GM19438 (cell line): ENCODE data around the gene IFI27.

ENCODE experiments used
- ATAC-seq: cut with Tn5 transposase; IDR thresholded peaks from one replicate; pipeline ENCODE4 v1.9.1; 2021; ENCODE audit warnings: low read depth; ENCODE audit not compliant: unreplicated experiment

IFI27 gene

GRCh38 chr14:94123868-94124267 lies 13.3 kb downstream of the IFI27 start:
- no peak for ATAC-seq

- no peak for ATAC-seq
These were observed 14.2 kb downstream of the IFI27 start for GRCh38 chr14:94124582-94125377.

- ATAC-seq = no peak
These were observed 15.3 kb downstream of the IFI27 start for GRCh38 chr14:94125659-94126418.

- ATAC-seq = no peak
These were observed 15.8 kb downstream of the IFI27 start for GRCh38 chr14:94126419-94126677.

GRCh38 chr14:94126800-94127199 lies 16.3 kb downstream of the IFI27 start:
- no peak for ATAC-seq

GRCh38 chr14:94127330-94127729 lies 16.8 kb downstream of the IFI27 start:
- no peak for ATAC-seq

- ATAC-seq = no peak
These were observed 17.8 kb downstream of the IFI27 start for GRCh38 chr14:94128216-94128839.

- peak; percentile 93 for ATAC-seq
These were observed 18.7 kb downstream of the IFI27 start, which contains the start of gene IFI27L2 for GRCh38 chr14:94129111-94129757. Gene IFI27L2 (minus strand): TSS chr14:94129604. CDS start chr14:94129564, 40 bp downstream.

GRCh38 chr14:94129758-94130414 lies 19.4 kb downstream of the IFI27 start:
- ATAC-seq = no peak

- no peak for ATAC-seq
These were observed 21.9 kb downstream of the IFI27 start for GRCh38 chr14:94132285-94132887.

- no peak for ATAC-seq
These were observed 24.9 kb downstream of the IFI27 start for GRCh38 chr14:94135476-94135875.

- peak; percentile 70 for ATAC-seq
These were observed 26.2 kb downstream of the IFI27 start for GRCh38 chr14:94136575-94137331.

GRCh38 chr14:94138251-94138650 lies 27.7 kb downstream of the IFI27 start:
- no peak for ATAC-seq

GRCh38 chr14:94139006-94139405 lies 28.5 kb downstream of the IFI27 start:
- no peak for ATAC-seq

- ATAC-seq = no peak
These were observed 28.9 kb downstream of the IFI27 start for GRCh38 chr14:94139421-94139820.

GRCh38 chr14:94142247-94142646 lies 31.7 kb downstream of the IFI27 start:
- no peak for ATAC-seq

GRCh38 chr14:94142836-94143235 lies 32.3 kb downstream of the IFI27 start:
- no peak for ATAC-seq

- no peak for ATAC-seq
These were observed 32.7 kb downstream of the IFI27 start for GRCh38 chr14:94143239-94143638.

GRCh38 chr14:94143711-94144110 lies 33.2 kb downstream of the IFI27 start:
- no peak for ATAC-seq
